MM.1S (cell line): ENCODE data around the gene KAT7.

Source experiments
- DNase-seq: peaks from one replicate; pipeline ENCODE4 v3.0.0-alpha.2; 2015
- H2AFZ ChIP-seq: fragments of 300-600 bp; sonication (generic); 2 replicates; pipeline ENCODE4 v1.6.0; 2016; ENCODE audit warnings: antibody characterized with exemption, low read length
- H3F3A ChIP-seq: fragments of 300-600 bp; sonication (generic); 2 replicates; pipeline ENCODE4 v1.6.1; 2016; ENCODE audit warnings: mild to moderate bottlenecking, antibody characterized with exemption, low read length, moderate library complexity, mixed read lengths; ENCODE audit not compliant: insufficient read depth
- H3K27ac ChIP-seq: fragments of 300-600 bp; sonication (generic); 2 replicates; pipeline ENCODE4 v1.5.1; 2016; ENCODE audit warnings: mild to moderate bottlenecking, low read length
- H3K27me3 ChIP-seq: fragments of 300-600 bp; sonication (generic); replicated peaks from 2 replicates; pipeline ENCODE4 v1.6.0; 2016; ENCODE audit warnings: low read length; ENCODE audit not compliant: insufficient read depth
- H3K36me3 ChIP-seq: fragments of 300-600 bp; sonication (generic); replicated peaks from 2 replicates; pipeline ENCODE4 v1.6.1; 2016; ENCODE audit warnings: mild to moderate bottlenecking, low read length, mixed read lengths; ENCODE audit not compliant: insufficient read depth
- H3K4me1 ChIP-seq: fragments of 300-600 bp; sonication (generic); 2 replicates; pipeline ENCODE4 v1.6.1; 2016; ENCODE audit warnings: low read length, mixed read lengths
- H3K4me2 ChIP-seq: fragments of 300-600 bp; sonication (generic); 2 replicates; pipeline ENCODE4 v1.6.0; 2016; ENCODE audit warnings: low read depth, low read length
- H3K4me3 ChIP-seq: fragments of 300-600 bp; sonication (generic); 2 replicates; pipeline ENCODE4 v1.5.1; 2016; ENCODE audit warnings: low read length, mixed read lengths
- H3K79me2 ChIP-seq: fragments of 300-600 bp; sonication (generic); 2 replicates; pipeline ENCODE4 v1.6.1; 2016; ENCODE audit warnings: mixed run types, low read length, mixed read lengths
- H3K9ac ChIP-seq: fragments of 300-600 bp; sonication (generic); 2 replicates; pipeline ENCODE4 v1.6.1; 2016; ENCODE audit warnings: low read length, mixed read lengths
- H3K9me2 ChIP-seq: fragments of 300-600 bp; sonication (generic); replicated peaks from 2 replicates; pipeline ENCODE4 v1.6.1; 2016; ENCODE audit warnings: mild to moderate bottlenecking, low read length, mixed read lengths; ENCODE audit not compliant: insufficient read depth
- H3K9me3 ChIP-seq: fragments of 300-600 bp; sonication (generic); replicated peaks from 2 replicates; pipeline ENCODE4 v1.6.1; 2016; ENCODE audit warnings: mild to moderate bottlenecking, low read length, mixed read lengths; ENCODE audit not compliant: insufficient read depth
- H4K20me1 ChIP-seq: fragments of 300-600 bp; sonication (generic); 2 replicates; pipeline ENCODE4 v1.6.1; 2016; ENCODE audit warnings: mild to moderate bottlenecking, low read length, moderate library complexity, mixed read lengths; ENCODE audit not compliant: insufficient read depth
- EZH2 ChIP-seq: fragments of 300-600 bp; sonication (generic); optimal IDR thresholded peaks from 2 replicates; pipeline ENCODE3; 2017; ENCODE audit warnings: low read depth, mild to moderate bottlenecking, antibody characterized with exemption, low read length, mixed read lengths
- EZH2phosphoT487 ChIP-seq: fragments of 300-600 bp; sonication (generic); IDR thresholded peaks from 2 replicates; pipeline ENCODE4 v1.6.1; 2018; ENCODE audit warnings: antibody characterized with exemption, low read length
- TF ChIP-seq, protein P1 (sequence below): fragments of 300-600 bp; sonication (generic); IDR thresholded peaks from 2 replicates; pipeline ENCODE4 v1.5.1; 2016; ENCODE audit warnings: antibody characterized with exemption, low read length, mixed read lengths

The KAT7 gene

DNA sequence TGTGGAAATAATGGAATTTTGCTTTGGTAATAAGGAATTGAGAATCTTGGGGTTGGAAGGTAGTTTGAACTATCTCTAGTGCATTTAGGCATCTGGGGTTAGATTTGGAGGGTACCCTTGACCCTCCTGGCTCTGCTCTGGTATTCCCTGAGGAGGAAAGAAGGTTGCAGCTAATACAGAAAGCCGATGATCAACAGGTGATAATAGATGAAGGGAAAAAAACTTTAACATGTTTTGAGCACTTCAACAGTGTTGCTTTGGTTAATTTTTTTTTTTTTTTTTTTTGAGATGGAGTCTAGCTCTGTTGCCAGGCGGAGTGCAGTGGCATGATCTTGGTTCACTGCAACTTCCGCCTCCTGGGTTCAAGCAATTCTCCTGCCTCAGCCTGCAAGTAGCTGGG lies 4.8 kb downstream of the KAT7 start:
- Histone ChIP-seq H4K20me1 (peaks cover 31% of the 10 kb centered on the region), H3K9me2 (no peaks in the 10 kb centered on the region), H3K9me3 (no peaks in the 10 kb centered on the region), H2AFZ (no peak overlapping the region), H3K4me1 (peaks cover 6% of the 10 kb centered on the region), H3K36me3 (peaks cover 19% of the 10 kb centered on the region), H3K79me2 (peaks cover 94% of the 10 kb centered on the region), H3K4me3 (no peak overlapping the region), H3K4me2 (no peak overlapping the region), H3F3A (no peaks in the 10 kb centered on the region), H3K9ac (no peak overlapping the region), H3K27ac (no peak overlapping the region), H3K27me3 (no peaks in the 10 kb centered on the region)
- DNase-seq: no peak
- TF ChIP-seq EZH2phosphoT487: no peak
- no peak for TF ChIP-seq EZH2
- TF ChIP-seq, protein P1, sequence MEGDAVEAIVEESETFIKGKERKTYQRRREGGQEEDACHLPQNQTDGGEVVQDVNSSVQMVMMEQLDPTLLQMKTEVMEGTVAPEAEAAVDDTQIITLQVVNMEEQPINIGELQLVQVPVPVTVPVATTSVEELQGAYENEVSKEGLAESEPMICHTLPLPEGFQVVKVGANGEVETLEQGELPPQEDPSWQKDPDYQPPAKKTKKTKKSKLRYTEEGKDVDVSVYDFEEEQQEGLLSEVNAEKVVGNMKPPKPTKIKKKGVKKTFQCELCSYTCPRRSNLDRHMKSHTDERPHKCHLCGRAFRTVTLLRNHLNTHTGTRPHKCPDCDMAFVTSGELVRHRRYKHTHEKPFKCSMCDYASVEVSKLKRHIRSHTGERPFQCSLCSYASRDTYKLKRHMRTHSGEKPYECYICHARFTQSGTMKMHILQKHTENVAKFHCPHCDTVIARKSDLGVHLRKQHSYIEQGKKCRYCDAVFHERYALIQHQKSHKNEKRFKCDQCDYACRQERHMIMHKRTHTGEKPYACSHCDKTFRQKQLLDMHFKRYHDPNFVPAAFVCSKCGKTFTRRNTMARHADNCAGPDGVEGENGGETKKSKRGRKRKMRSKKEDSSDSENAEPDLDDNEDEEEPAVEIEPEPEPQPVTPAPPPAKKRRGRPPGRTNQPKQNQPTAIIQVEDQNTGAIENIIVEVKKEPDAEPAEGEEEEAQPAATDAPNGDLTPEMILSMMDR: no peak

DNA sequence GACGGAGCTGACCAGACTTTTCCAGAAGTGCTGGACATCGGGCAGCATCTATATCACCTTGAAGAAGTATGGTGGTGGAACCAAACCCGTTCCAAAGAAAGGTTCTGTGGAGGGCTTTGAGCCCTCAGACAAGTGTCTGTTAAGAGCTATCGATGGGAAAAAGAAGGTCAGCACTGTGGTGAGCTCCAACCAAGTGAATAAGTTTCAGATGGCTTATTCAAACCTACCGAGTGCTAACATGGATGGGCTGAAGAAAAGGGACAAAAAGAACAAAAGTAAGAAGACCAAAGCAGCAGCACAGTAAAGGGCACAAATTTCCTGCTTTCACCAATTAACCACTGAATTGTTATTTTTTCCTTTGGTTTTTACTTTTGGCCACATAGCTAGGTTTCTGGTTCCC lies 6.9 kb downstream of the KAT7 start:
- peaks cover 20% of the 10 kb centered on the region for H4K20me1 ChIP-seq
- peaks cover 19% of the 10 kb centered on the region for H3K36me3 ChIP-seq
- H2AFZ ChIP-seq: no peak overlapping the region
- no peaks in the 10 kb centered on the region for H3K9me3 ChIP-seq
- no peaks in the 10 kb centered on the region for H3K4me1 ChIP-seq
- no peaks in the 10 kb centered on the region for H3K27me3 ChIP-seq
- H3K4me3 ChIP-seq: no peak overlapping the region
- no peaks in the 10 kb centered on the region for H3F3A ChIP-seq
- no peak overlapping the region for H3K27ac ChIP-seq
- no peaks in the 10 kb centered on the region for H3K9me2 ChIP-seq
- DNase-seq: no peak
- TF ChIP-seq, protein P1: no peak
- TF ChIP-seq EZH2 (no peak), EZH2phosphoT487 (no peak)
- H3K79me2 ChIP-seq: peaks cover 96% of the 10 kb centered on the region
- H3K4me2 ChIP-seq: no peak overlapping the region
- H3K9ac ChIP-seq: no peak overlapping the region

DNA sequence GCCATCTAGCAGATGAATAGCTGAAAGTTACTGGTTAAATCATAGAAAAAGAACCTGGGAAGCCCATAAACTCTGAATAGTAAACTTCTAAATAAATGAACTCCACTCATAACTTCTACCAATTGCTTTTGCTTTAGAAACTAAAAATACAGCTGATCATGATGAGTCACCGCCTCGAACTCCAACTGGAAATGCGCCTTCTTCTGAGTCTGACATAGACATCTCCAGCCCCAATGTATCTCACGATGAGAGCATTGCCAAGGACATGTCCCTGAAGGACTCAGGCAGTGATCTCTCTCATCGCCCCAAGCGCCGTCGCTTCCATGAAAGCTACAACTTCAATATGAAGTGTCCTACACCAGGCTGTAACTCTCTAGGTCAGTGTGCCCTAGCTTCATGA lies 9.7 kb downstream of the KAT7 start:
- Histone ChIP-seq H3K9me2 (no peaks in the 10 kb centered on the region), H4K20me1 (peaks cover 12% of the 10 kb centered on the region; the same call in 1 of the 2 replicates), H3K27me3 (no peaks in the 10 kb centered on the region), H3F3A (no peaks in the 10 kb centered on the region), H3K36me3 (peaks cover 22% of the 10 kb centered on the region), H3K27ac (no peak overlapping the region), H3K9ac (no peak overlapping the region), H2AFZ (no peak overlapping the region), H3K9me3 (no peaks in the 10 kb centered on the region), H3K79me2 (peaks cover 96% of the 10 kb centered on the region), H3K4me3 (no peak overlapping the region), H3K4me2 (no peak overlapping the region), H3K4me1 (no peaks in the 10 kb centered on the region)
- DNase-seq: no peak
- TF ChIP-seq EZH2phosphoT487: no peak
- no peak for TF ChIP-seq EZH2
- TF ChIP-seq, protein P1: no peak
